Neuronal stem cell (in vitro differentiated cells): ENCODE measurements around the gene DENND1C.
A peak's percentile ranks its signal among the peaks of the same experiment; 100 is the strongest.

Experiments
- DNase-seq: peaks from one replicate; pipeline ENCODE4 v3.0.0-alpha.2; 2013; ENCODE audit warnings: low spot score
- H2AFZ ChIP-seq: one replicate; pipeline ENCODE4 v1.6.1; 2013; ENCODE audit warnings: mild to moderate bottlenecking, low read length, inconsistent platforms
- H2AK5ac ChIP-seq: 2 replicates; pipeline ENCODE4 v1.6.1; 2013; ENCODE audit warnings: low read depth, mild to moderate bottlenecking, inconsistent platforms, low read length, moderate library complexity, mixed read lengths
- H2BK120ac ChIP-seq: 2 replicates; pipeline ENCODE4 v1.6.1; 2013; ENCODE audit warnings: low read depth, mild to moderate bottlenecking, inconsistent platforms, low read length, moderate library complexity, mixed read lengths
- H2BK12ac ChIP-seq: one replicate; pipeline ENCODE4 v1.6.1; 2013; ENCODE audit warnings: low read length, inconsistent platforms
- H2BK15ac ChIP-seq: 2 replicates; pipeline ENCODE4 v1.6.1; 2013; ENCODE audit warnings: mild to moderate bottlenecking, low read length, inconsistent platforms, mixed read lengths
- H2BK5ac ChIP-seq: one replicate; pipeline ENCODE4 v1.6.1; 2013; ENCODE audit warnings: inconsistent platforms, mild to moderate bottlenecking, low read length, moderate library complexity
- H3K14ac ChIP-seq: one replicate; pipeline ENCODE4 v1.6.1; 2013; ENCODE audit warnings: low read length, inconsistent platforms
- H3K18ac ChIP-seq: 2 replicates; pipeline ENCODE4 v1.6.1; 2013; ENCODE audit warnings: low read length, inconsistent platforms
- H3K23ac ChIP-seq: 2 replicates; pipeline ENCODE4 v1.6.1; 2013; ENCODE audit warnings: low read depth, mild to moderate bottlenecking, mixed read lengths, low read length, inconsistent platforms; ENCODE audit not compliant: poor library complexity
- H3K27ac ChIP-seq: replicated peaks from 3 replicates; pipeline ENCODE4 v1.5.1; 2013; ENCODE audit warnings: low read length, inconsistent platforms
- H3K27me3 ChIP-seq, 3 experiments: 2 replicates each; pipeline ENCODE4 v1.6.1; 2013; ENCODE audit warnings: low read length in 3 of 3, mild to moderate bottlenecking in 2 of 3, inconsistent platforms in 1 of 3, low read depth in 1 of 3, mixed read lengths in 1 of 3, moderate library complexity in 1 of 3; ENCODE audit not compliant: control insufficient read depth in 3 of 3, insufficient read depth in 3 of 3
- H3K36me3 ChIP-seq, 2 donors: replicated peaks in 1 of 2; 2 replicates each; pipeline ENCODE4 v1.6.1; 2013; ENCODE audit warnings: low read length in 2 of 2; ENCODE audit not compliant: control insufficient read depth in 2 of 2, insufficient read depth in 2 of 2
- H3K4ac ChIP-seq: 2 replicates; pipeline ENCODE4 v1.6.1; 2013; ENCODE audit warnings: inconsistent platforms, mild to moderate bottlenecking, low read length, moderate library complexity
- H3K4me1 ChIP-seq, 2 donors: 1 replicate in 1 of 2; 2 replicates in 1 of 2; pipeline ENCODE4 v1.6.1; 2013; ENCODE audit warnings: low read length in 2 of 2, low read depth in 1 of 2; ENCODE audit not compliant: control insufficient read depth in 2 of 2, insufficient read depth in 1 of 2
- H3K4me2 ChIP-seq: one replicate; pipeline ENCODE4 v1.6.1; 2013; ENCODE audit warnings: mild to moderate bottlenecking, low read length, inconsistent platforms; ENCODE audit not compliant: insufficient read depth, poor library complexity, severe bottlenecking
- H3K4me3 ChIP-seq, 2 donors: 2 replicates each; pipeline ENCODE4 v1.5.1; 2013; ENCODE audit warnings: low read length in 2 of 2, mild to moderate bottlenecking in 2 of 2, inconsistent platforms in 1 of 2, moderate library complexity in 1 of 2
- H3K79me1 ChIP-seq: one replicate; pipeline ENCODE4 v1.6.1; 2013; ENCODE audit warnings: low read depth, mild to moderate bottlenecking, inconsistent platforms, low read length, moderate library complexity
- H3K9ac ChIP-seq: one replicate; pipeline ENCODE4 v1.6.1; 2013; ENCODE audit warnings: mild to moderate bottlenecking, low read depth, low read length, inconsistent platforms; ENCODE audit not compliant: poor library complexity
- H3K9me3 ChIP-seq, 2 donors: replicated peaks in 1 of 2; 2 replicates each; pipeline versions ENCODE3 to v1.6.1; 2013; ENCODE audit warnings: low read length in 2 of 2, mild to moderate bottlenecking in 2 of 2, inconsistent platforms in 1 of 2, low read depth in 1 of 2, mixed read lengths in 1 of 2, moderate library complexity in 1 of 2; ENCODE audit not compliant: control insufficient read depth in 2 of 2, insufficient read depth in 1 of 2
- H4K8ac ChIP-seq: one replicate; pipeline ENCODE4 v1.6.1; 2013; ENCODE audit warnings: low read depth, mild to moderate bottlenecking, inconsistent platforms, low read length, moderate library complexity
- H4K91ac ChIP-seq: one replicate; pipeline ENCODE4 v1.6.1; 2013; ENCODE audit warnings: low read length, low read depth, mild to moderate bottlenecking, inconsistent platforms; ENCODE audit not compliant: poor library complexity
- WGBS, 2 donors: extraction: QIAGEN DNeasy Blood & Tissue Kit; methylation state at CpG; one replicate each; pipeline ENCODE4 v1.1.7; 2013; ENCODE audit warnings: missing lambda C conversion rate in 2 of 2, mixed read lengths in 1 of 2; ENCODE audit not compliant: insufficient read length in 2 of 2, insufficient replicate concordance in 1 of 2; ENCODE audit errors: extremely low coverage in 2 of 2; 5-methylcytosine and 5-hydroxymethylcytosine counted together

DENND1C gene

GRCh38 chr19:6503407-6504201 lies 22.0 kb upstream of the DENND1C start:
- Histone ChIP-seq H2AFZ (no peak overlapping the region), H3K27ac (no peak overlapping the region), H2AK5ac (peak overlapping the region; percentile 7), H3K4me2 (no peak overlapping the region), H2BK120ac (no peak overlapping the region), H3K9me3 (peaks cover 0 to 2% of the 10 kb centered on the region in 2 donors), H3K4ac (no peak overlapping the region), H3K36me3 (peaks cover 0 to 3% of the 10 kb centered on the region in 2 donors), H3K27me3 (peaks cover 2 to 47% (median 11%) of the 10 kb centered on the region in 3 experiments), H3K18ac (no peak overlapping the region), H3K14ac (no peak overlapping the region), H3K4me1 (peaks cover 0 to 2% of the 10 kb centered on the region in 2 donors), H2BK15ac (no peak overlapping the region), H4K91ac (no peak overlapping the region), H3K4me3 (no peak overlapping the region), H3K9ac (no peak overlapping the region), H2BK5ac (no peak overlapping the region), H3K23ac (no peak overlapping the region), H4K8ac (no peak overlapping the region), H2BK12ac (peak overlapping the region; percentile 73), H3K79me1 (no peaks in the 10 kb centered on the region)
- no CpG with 5 or more reads among the region's 9 CpGs for WGBS, 2 donors
- no peak for DNase-seq

- Histone ChIP-seq H4K91ac (peak within 1 kb of the TSS; percentile 85), H3K23ac (peak within 1 kb of the TSS; percentile 93), H3K4ac (no peak within 1 kb of the TSS), H4K8ac (peak within 1 kb of the TSS; percentile 72), H3K36me3 (peaks cover 0 to 3% of the 10 kb centered on the region in 2 donors), H3K14ac (peak within 1 kb of the TSS; percentile 100), H3K4me3 (peak within 1 kb of the TSS; percentile 31 to 97), H2BK15ac (peak within 1 kb of the TSS; percentile 98), H3K18ac (peak within 1 kb of the TSS; percentile 95), H3K4me1 (peaks cover 0 to 2% of the 10 kb centered on the region in 2 donors), H3K27me3 (peaks cover 2 to 52% (median 11%) of the 10 kb centered on the region in 3 experiments), H3K27ac (no peak within 1 kb of the TSS), H2AK5ac (peak within 1 kb of the TSS; percentile 71), H2BK12ac (peak within 1 kb of the TSS; percentile 41), H3K79me1 (no peaks in the 10 kb centered on the region), H3K4me2 (peak within 1 kb of the TSS; percentile 94), H3K9ac (peak within 1 kb of the TSS; percentile 97), H2BK5ac (no peak within 1 kb of the TSS), H2AFZ (peak within 1 kb of the TSS; percentile 93), H3K9me3 (peaks cover 0 to 2% of the 10 kb centered on the region in 2 donors), H2BK120ac (peak within 1 kb of the TSS; percentile 74)
- no CpG with 5 or more reads among the region's 71 CpGs for WGBS, 2 donors
- DNase-seq: no peak
Observed at GRCh38 chr19:6501740-6502648, 20.4 kb upstream of the DENND1C start, which contains the start of gene TUBB4A. Gene TUBB4A, minus strand, starts transcription at chr19:6502309. Its CDS starts 97 bp downstream, at chr19:6502212.

DNA sequence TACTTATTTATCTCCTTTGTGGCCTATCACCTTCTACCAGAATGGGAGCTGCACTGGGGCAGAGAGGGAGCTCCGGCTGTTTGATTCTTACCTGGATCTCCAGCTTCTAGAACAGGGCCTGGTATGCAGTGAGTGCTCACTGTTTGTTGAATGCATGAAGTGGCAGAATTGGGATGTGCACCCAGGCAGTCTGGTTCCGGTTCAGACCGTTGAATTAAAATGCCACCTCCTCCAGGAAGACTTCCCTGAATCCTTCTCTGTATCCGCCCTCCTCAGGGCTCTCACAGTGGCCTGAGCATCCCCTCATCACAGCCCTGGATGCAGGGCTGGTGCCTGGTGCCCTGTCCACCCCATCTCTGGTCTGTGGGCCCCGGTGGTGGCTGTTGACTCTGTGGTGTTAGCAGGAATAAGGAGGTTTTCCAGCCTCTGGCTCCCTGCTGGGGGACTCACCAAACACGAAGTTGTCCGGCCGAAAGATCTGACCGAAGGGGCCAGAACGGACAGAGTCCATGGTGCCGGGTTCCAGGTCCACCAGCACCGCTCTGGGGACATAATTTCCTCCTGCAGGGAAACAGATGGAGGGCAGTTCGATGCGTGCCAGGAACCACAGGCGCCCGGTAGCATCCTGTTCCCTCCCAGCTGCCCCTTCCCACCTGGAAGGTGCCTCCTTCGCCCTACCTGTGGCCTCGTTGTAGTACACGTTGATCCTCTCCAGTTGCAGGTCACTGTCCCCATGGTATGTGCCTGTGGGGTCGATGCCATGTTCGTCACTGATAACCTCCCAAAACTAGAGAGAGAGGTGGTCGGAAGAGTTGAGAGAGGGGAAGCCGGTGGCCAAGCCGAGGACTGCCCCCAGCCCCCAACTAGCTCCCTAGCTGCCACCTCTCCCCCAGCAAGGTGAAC lies 19.5 kb upstream of the DENND1C start:
- Histone ChIP-seq H3K27ac (no peak overlapping the region), H3K9ac (peak overlapping the region; percentile 97), H2BK12ac (no peak overlapping the region), H3K9me3 (peaks cover 0 to 2% of the 10 kb centered on the region in 2 donors), H3K36me3 (peaks cover 0 to 3% of the 10 kb centered on the region in 2 donors), H3K27me3 (peaks cover 2 to 52% (median 11%) of the 10 kb centered on the region in 3 experiments), H4K8ac (no peak overlapping the region), H2BK120ac (peak overlapping the region; percentile 74), H2BK5ac (no peak overlapping the region), H3K4me2 (peak overlapping the region; percentile 94), H3K23ac (peak overlapping the region; percentile 92), H4K91ac (peak overlapping the region; percentile 85), H3K4ac (no peak overlapping the region), H3K18ac (peak overlapping the region; percentile 95), H3K14ac (peak overlapping the region; percentile 100), H2AFZ (peak overlapping the region; percentile 93), H2BK15ac (peak overlapping the region; percentile 98), H3K4me1 (peaks cover 0 to 2% of the 10 kb centered on the region in 2 donors), H2AK5ac (peak overlapping the region; percentile 20), H3K79me1 (no peaks in the 10 kb centered on the region), H3K4me3 (peak overlapping the region; percentile 31 to 97)
- WGBS, 2 donors: no CpG with 5 or more reads among the region's 24 CpGs
- no peak for DNase-seq
